ENCODE results near the gene NCK2.

GRCh38 chr2:105890111-105890510 lies 145.4 kb downstream of the NCK2 start:
- TF ChIP-seq POLR2AphosphoS5 (IDR thresholded peaks at IDR 0.05) (no peak), POLR2A (IDR thresholded peaks at IDR 0.05) (no peak), CTCF (IDR thresholded peaks at IDR 0.05) (no peak), EP300 (IDR thresholded peaks at IDR 0.05) (no peak)

Data from sigmoid colon (tissue), 4 donors.